Activated T-helper 1 cell treated with anti-CD3 and anti-CD28 coated beads, Interleukin-12 subunit alpha, Interleukin-12 subunit beta, Interleukin-2, Interleukin-4 antibody, amounts not matched to agents 30 ng/mL and 10 ng/mL and 1 ng/mL, durations not matched to agents 14 hours and 24 hours and 36 hours (primary cell): ENCODE measurements around the gene EXOC5. TPM values are rescaled to one million over a fixed set of nuclear protein-coding genes. Genes with fewer than 3 reads are reported as not detected.
"Not testable (repeated sequence)": the region's sequence is repeated elsewhere in the genome, so short reads cannot be mapped to it uniquely, and the experiment has no call there.

Experiments
- DNase-seq: peaks from one replicate; pipeline ENCODE4 v3.0.0; 2021; ENCODE audit warnings: low spot score
- H3K27ac Mint-ChIP-seq: one replicate; pipeline ENCODE4 v1.8.0; 2021; ENCODE audit warnings: mild to moderate bottlenecking, mixed read lengths
- H3K27me3 Mint-ChIP-seq: one replicate; pipeline ENCODE4 v1.8.0; 2022; ENCODE audit warnings: mild to moderate bottlenecking, moderate library complexity, mixed read lengths; ENCODE audit not compliant: insufficient read depth
- H3K36me3 Mint-ChIP-seq: one replicate; pipeline ENCODE4 v1.8.0; 2021; ENCODE audit warnings: low read depth, mixed read lengths
- H3K4me1 Mint-ChIP-seq: one replicate; pipeline ENCODE4 v1.8.0; 2021; ENCODE audit warnings: low read depth, mixed read lengths
- H3K4me3 Mint-ChIP-seq: one replicate; pipeline ENCODE4 v1.8.0; 2021; ENCODE audit warnings: mild to moderate bottlenecking, moderate library complexity, mixed read lengths
- H3K9me3 Mint-ChIP-seq: one replicate; pipeline ENCODE4 v1.8.0; 2021; ENCODE audit warnings: mixed read lengths
- intact Hi-C: fragments of 100-400 bp; cut with micrococcal nuclease; formaldehyde crosslinking; loops from one replicate; pipeline ENCODE4 v1.15.1; 2024
- total RNA-seq: library from RNA; stranded (reverse); gene quantifications from 2 replicates; pipeline ENCODE4 v1.2.3, GENCODE V29; 2022

EXOC5 gene
- total RNA-seq, 1 donor from 2014 or later, result 76.6 TPM

- peaks cover 24% of the 10 kb centered on the region for H3K36me3 Mint-ChIP-seq
- no peak for DNase-seq
- H3K4me3 Mint-ChIP-seq, result no peak overlapping the region
- no peaks in the 10 kb centered on the region for H3K27me3 Mint-ChIP-seq
- no peaks in the 10 kb centered on the region for H3K9me3 Mint-ChIP-seq
- intact Hi-C loops, result no loop called here
- no peak overlapping the region for H3K27ac Mint-ChIP-seq
- H3K4me1 Mint-ChIP-seq, result peaks cover 12% of the 10 kb centered on the region
Measured at GRCh38 chr14:57277062-57277461, 8.4 kb upstream of the EXOC5 start.

DNA sequence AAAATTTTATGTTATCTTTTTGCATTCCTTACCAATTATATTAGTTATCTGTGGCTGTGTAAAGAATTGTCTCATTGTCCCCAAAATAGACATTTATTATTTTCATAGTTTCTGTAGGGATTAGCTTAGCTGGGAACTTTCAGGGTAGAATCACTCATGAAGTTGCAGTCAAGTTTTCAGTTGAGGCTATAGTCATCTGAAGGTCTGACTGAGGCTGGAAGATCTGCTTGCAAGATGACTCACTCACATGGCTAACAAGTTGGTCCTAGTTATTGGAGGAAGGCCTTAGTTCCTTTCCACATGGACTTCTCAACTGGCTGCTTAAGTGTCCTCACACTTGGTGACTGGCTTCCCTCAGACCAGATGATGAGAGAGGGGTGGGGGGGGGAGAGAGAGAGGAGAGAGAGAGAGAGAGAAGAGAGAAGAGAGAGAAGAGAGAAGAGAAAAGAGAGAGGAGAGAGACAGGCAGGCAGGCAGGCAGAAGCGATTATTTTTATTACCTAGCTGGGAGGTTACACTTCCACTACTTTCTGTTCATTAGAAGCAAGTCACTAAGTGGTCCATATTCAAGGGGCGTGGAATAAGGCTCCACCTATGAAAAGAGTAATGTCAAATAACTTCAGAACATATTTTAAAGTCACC, 6.4 kb upstream of the EXOC5 start:
- H3K9me3 Mint-ChIP-seq, result no peaks in the 10 kb centered on the region
- no peaks in the 10 kb centered on the region for H3K27me3 Mint-ChIP-seq
- H3K4me3 Mint-ChIP-seq, result no peak overlapping the region
- H3K4me1 Mint-ChIP-seq, result peaks cover 31% of the 10 kb centered on the region
- H3K27ac Mint-ChIP-seq, result no peak overlapping the region
- peaks cover 28% of the 10 kb centered on the region for H3K36me3 Mint-ChIP-seq
- no peak for DNase-seq
- intact Hi-C loops, result no loop called here

DNA sequence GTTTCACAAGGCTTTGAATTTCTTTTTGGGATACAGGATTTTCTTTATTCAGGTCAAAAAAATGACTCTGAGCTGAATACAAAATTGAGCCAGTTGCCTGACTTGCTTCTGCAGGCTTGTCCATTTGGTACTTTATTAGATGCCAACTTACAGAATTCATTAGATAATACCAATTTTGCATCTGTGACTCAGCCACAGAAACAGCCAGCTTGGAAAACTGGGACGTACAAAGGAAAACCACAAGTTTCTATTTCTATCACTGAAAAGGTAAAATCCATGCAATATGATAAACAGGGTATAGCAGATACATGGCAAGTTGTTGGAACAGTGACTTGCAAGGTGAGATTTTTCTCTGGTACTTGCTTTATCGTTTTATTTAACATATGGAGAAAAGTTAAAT, 5.8 kb upstream of the EXOC5 start:
- H3K27me3 Mint-ChIP-seq, result no peaks in the 10 kb centered on the region
- H3K4me3 Mint-ChIP-seq, result no peak overlapping the region
- DNase-seq, result no peak
- peaks cover 35% of the 10 kb centered on the region for H3K4me1 Mint-ChIP-seq
- H3K36me3 Mint-ChIP-seq, result peaks cover 29% of the 10 kb centered on the region
- intact Hi-C loops, result no loop called here
- no peak overlapping the region for H3K27ac Mint-ChIP-seq
- H3K9me3 Mint-ChIP-seq, result no peaks in the 10 kb centered on the region

DNA sequence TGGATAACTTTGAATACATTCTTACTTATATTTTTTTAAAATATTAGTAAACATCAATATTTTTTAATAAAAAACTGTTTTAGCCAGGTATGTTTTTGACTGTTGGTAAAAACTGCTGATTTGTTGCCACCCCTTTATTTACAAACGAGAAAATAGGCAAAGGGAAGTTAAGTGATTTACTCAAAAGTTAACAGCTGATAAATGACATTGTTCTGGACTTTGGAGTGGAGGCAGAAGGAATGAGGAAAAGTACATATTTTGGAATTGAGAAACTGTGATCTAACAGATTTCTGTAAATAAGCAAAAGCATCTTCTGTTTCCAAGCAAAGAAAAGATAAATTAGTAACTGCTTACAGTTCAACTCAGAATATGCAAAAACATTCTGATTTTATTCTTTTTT, 4.5 kb upstream of the EXOC5 start:
- no peaks in the 10 kb centered on the region for H3K27me3 Mint-ChIP-seq
- H3K27ac Mint-ChIP-seq, result no peak overlapping the region
- no peak overlapping the region for H3K4me3 Mint-ChIP-seq
- H3K4me1 Mint-ChIP-seq, result peaks cover 35% of the 10 kb centered on the region
- DNase-seq, result no peak
- H3K36me3 Mint-ChIP-seq, result peaks cover 29% of the 10 kb centered on the region
- H3K9me3 Mint-ChIP-seq, result no peaks in the 10 kb centered on the region
- intact Hi-C loops, result no loop called here

GRCh38 chr14:57266065-57266464, 2.6 kb downstream of the EXOC5 start:
- Mint-ChIP-seq H3K27me3 (no peaks in the 10 kb centered on the region), H3K4me3 (no peak overlapping the region), H3K4me1 (peaks cover 61% of the 10 kb centered on the region), H3K36me3 (peaks cover 8% of the 10 kb centered on the region), H3K27ac (no peak overlapping the region), H3K9me3 (no peaks in the 10 kb centered on the region)
- DNase-seq, result no peak
- intact Hi-C loops, result loop anchor here (5.0 kb wide), 3 partner anchors 34 to 1031 kb away; partner anchors contain the start of genes ARID4A and PSMA3

DNA sequence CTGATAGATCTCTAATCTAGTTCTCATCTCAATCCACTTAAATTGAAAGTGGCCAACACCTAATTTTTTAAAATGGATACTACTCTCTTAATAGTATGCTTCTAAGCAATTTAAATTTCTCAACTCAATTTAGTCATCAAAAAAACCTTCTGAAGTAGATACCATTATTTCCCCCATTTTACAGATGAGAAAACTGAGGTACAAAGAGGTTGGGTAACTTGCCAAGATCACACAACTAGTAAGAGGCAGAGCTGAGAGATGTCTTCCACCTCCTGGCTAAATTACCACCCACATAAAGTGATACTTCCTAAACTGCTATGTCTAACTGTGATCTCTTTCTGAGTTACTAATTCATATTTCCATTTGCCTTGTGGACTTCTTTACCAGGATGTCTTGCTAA, 6.6 kb downstream of the EXOC5 start:
- Mint-ChIP-seq H3K9me3 (peaks cover 3% of the 10 kb centered on the region), H3K27ac (no peak overlapping the region), H3K27me3 (no peaks in the 10 kb centered on the region), H3K4me3 (no peak overlapping the region), H3K4me1 (peaks cover 42% of the 10 kb centered on the region), H3K36me3 (peaks cover 13% of the 10 kb centered on the region)
- no peak for DNase-seq
- intact Hi-C loops, result no loop called here

DNA sequence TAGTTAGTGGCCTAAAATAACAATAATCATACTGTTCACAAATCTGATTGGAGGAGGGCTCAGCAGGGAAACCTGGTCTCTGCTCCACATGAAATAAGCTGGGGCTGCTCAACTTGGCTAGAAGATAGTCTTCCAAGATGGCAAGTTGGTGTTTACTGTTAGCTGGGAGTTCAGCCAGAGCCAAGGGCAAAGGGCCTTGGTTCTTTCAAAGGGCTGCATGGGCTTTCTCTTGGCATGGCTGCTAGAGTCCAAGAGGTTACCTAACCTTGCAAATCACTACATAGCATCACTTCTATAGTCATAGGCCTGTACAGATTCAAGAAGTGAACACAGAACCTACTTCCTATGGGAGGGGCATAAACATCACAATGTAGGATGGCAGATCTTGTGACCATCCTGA, 7.1 kb downstream of the EXOC5 start:
- peaks cover 37% of the 10 kb centered on the region for H3K4me1 Mint-ChIP-seq
- no peak overlapping the region for H3K4me3 Mint-ChIP-seq
- H3K9me3 Mint-ChIP-seq, result peaks cover 3% of the 10 kb centered on the region
- no peaks in the 10 kb centered on the region for H3K27me3 Mint-ChIP-seq
- no peak overlapping the region for H3K27ac Mint-ChIP-seq
- intact Hi-C loops, result no loop called here
- DNase-seq, result no peak
- H3K36me3 Mint-ChIP-seq, result peaks cover 17% of the 10 kb centered on the region

DNA sequence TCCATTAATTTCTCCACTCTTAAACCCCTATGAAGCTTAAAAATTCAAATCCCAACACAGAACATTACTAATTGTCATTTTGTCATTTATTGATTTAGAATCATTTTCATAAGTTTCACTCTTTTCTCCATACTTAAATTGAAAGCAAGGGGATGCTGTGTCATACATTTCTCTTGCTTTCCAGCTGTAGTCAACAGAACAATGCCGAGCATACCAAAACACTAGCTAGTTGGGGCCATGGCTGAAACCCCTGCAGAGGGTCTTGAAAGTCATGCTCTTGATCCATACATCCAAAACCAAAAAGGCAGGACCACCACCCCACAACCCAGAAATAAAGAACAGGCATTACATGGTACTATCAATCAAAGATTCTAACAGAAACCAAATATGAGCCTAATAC, 9.0 kb downstream of the EXOC5 start:
- intact Hi-C loops, result no loop called here
- no peak overlapping the region for H3K27ac Mint-ChIP-seq

GRCh38 chr14:57258221-57258620, 10.5 kb downstream of the EXOC5 start:
- H3K27me3 Mint-ChIP-seq, intact Hi-C loops, H3K27ac Mint-ChIP-seq, DNase-seq, H3K4me3 Mint-ChIP-seq, H3K9me3 Mint-ChIP-seq: not testable (repeated sequence)
- Mint-ChIP-seq H3K4me1 (peaks cover 12% of the 10 kb centered on the region), H3K36me3 (peaks cover 18% of the 10 kb centered on the region)

More for the DNA sequence above, 9.0 kb downstream of the EXOC5 start:
- H3K4me1 Mint-ChIP-seq, result peaks cover 21% of the 10 kb centered on the region
- DNase-seq, result no peak
- no peaks in the 10 kb centered on the region for H3K27me3 Mint-ChIP-seq
- peaks cover 21% of the 10 kb centered on the region for H3K36me3 Mint-ChIP-seq
- H3K9me3 Mint-ChIP-seq, result peaks cover 3% of the 10 kb centered on the region
- H3K4me3 Mint-ChIP-seq, result no peak overlapping the region

GRCh38 chr14:57254884-57255283, 13.8 kb downstream of the EXOC5 start:
- H3K4me3 Mint-ChIP-seq, result no peak overlapping the region
- peaks cover 18% of the 10 kb centered on the region for H3K36me3 Mint-ChIP-seq
- peaks cover 9% of the 10 kb centered on the region for H3K4me1 Mint-ChIP-seq
- intact Hi-C loops, result no loop called here
- H3K27ac Mint-ChIP-seq, result no peak overlapping the region
- H3K27me3 Mint-ChIP-seq, result no peaks in the 10 kb centered on the region
- H3K9me3 Mint-ChIP-seq, result peaks cover 3% of the 10 kb centered on the region
- DNase-seq, result no peak

GRCh38 chr14:57246933-57247657, 21.6 kb downstream of the EXOC5 start:
- no peaks in the 10 kb centered on the region for H3K9me3 Mint-ChIP-seq
- peaks cover 7% of the 10 kb centered on the region for H3K36me3 Mint-ChIP-seq
- no peak overlapping the region for H3K4me3 Mint-ChIP-seq
- H3K27ac Mint-ChIP-seq, result no peak overlapping the region
- peaks cover 7% of the 10 kb centered on the region for H3K4me1 Mint-ChIP-seq
- no peaks in the 10 kb centered on the region for H3K27me3 Mint-ChIP-seq
- intact Hi-C loops, result no loop called here
- DNase-seq, result no peak

DNA sequence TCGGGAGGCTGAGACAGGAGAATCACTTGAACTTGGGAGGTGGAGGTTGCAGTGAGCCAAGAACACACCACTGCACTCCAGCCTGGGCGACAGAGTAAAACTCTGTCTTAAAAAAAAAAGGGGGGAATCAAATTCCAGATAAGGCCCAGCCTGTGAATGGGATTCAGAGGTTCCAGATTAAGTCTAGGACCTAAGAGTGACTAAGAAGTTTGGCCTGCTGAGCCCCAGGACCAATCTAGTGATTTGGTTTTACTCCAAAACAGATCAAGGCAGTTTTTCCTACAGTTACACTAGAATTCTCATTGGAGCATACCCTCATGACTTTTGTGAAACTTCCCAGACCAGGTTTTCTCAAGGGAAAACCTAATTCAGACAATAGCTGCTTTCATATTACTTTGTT, 22.8 kb downstream of the EXOC5 start:
- intact Hi-C loops, result no loop called here

DNA sequence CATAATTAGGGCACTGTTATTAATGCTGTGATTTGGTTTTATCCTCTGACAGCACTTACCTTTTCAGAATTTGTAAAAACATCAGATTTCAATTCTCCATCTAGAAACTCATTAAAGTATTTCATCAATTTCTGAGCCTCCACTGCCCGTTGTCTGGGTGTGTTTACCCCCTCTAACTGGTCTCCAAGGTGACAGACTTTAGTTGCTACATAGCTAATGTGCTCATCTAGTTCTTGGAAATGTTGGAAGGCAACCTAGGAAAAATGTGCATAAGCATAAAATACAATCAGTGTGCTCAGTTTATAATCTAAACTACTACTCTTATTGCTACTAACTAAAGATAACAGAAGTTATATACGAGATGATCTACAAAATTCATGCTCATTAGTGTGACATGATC, 24.6 kb downstream of the EXOC5 start:
- no peak overlapping the region for H3K27ac Mint-ChIP-seq
- intact Hi-C loops, result no loop called here

More for the DNA sequence above, 22.8 kb downstream of the EXOC5 start:
- Mint-ChIP-seq H3K27me3 (no peaks in the 10 kb centered on the region), H3K9me3 (no peaks in the 10 kb centered on the region), H3K36me3 (peaks cover 7% of the 10 kb centered on the region), H3K4me1 (no peaks in the 10 kb centered on the region), H3K27ac (no peak overlapping the region), H3K4me3 (no peak overlapping the region)
- no peak for DNase-seq

More for the DNA sequence above, 24.6 kb downstream of the EXOC5 start:
- Mint-ChIP-seq H3K27me3 (no peaks in the 10 kb centered on the region), H3K36me3 (peaks cover 7% of the 10 kb centered on the region), H3K4me3 (no peak overlapping the region), H3K4me1 (no peaks in the 10 kb centered on the region), H3K9me3 (no peaks in the 10 kb centered on the region)
- no peak for DNase-seq
